ENCODE results near the gene OGFR.

- TF ChIP-seq, protein P1, sequence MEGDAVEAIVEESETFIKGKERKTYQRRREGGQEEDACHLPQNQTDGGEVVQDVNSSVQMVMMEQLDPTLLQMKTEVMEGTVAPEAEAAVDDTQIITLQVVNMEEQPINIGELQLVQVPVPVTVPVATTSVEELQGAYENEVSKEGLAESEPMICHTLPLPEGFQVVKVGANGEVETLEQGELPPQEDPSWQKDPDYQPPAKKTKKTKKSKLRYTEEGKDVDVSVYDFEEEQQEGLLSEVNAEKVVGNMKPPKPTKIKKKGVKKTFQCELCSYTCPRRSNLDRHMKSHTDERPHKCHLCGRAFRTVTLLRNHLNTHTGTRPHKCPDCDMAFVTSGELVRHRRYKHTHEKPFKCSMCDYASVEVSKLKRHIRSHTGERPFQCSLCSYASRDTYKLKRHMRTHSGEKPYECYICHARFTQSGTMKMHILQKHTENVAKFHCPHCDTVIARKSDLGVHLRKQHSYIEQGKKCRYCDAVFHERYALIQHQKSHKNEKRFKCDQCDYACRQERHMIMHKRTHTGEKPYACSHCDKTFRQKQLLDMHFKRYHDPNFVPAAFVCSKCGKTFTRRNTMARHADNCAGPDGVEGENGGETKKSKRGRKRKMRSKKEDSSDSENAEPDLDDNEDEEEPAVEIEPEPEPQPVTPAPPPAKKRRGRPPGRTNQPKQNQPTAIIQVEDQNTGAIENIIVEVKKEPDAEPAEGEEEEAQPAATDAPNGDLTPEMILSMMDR (tag by site-specific recombination; IDR thresholded peaks at IDR 0.05) = no peak
- TF ChIP-seq ZNF791 (tag by site-specific recombination; IDR thresholded peaks at IDR 0.05) (no peak), ZNF274 (IDR thresholded peaks at IDR 0.05; ENCODE audit: low read length) (no peak), ZNF274 (tag by site-specific recombination; IDR thresholded peaks at IDR 0.05; ENCODE audit: borderline replicate concordance) (no peak)
Measured at GRCh38 chr20:62787866-62788265, 16.8 kb upstream of the OGFR start.
